ENCODE data around the gene CD3G.

Gene CD3G

GRCh38 chr11:118349475-118349874, 5.3 kb downstream of the CD3G start:
- no peak for DNase-seq (ENCODE audit: low read depth in 2 of 2)
- no peak overlapping the region for H3K4me3 ChIP-seq (replicated peaks in 1 of 2; ENCODE audit: low read depth in 2 of 2, low read length in 2 of 2)
- no peak for TF ChIP-seq CTCF (IDR thresholded peaks at IDR 0.05; ENCODE audit: low read depth, low read length)

DNA sequence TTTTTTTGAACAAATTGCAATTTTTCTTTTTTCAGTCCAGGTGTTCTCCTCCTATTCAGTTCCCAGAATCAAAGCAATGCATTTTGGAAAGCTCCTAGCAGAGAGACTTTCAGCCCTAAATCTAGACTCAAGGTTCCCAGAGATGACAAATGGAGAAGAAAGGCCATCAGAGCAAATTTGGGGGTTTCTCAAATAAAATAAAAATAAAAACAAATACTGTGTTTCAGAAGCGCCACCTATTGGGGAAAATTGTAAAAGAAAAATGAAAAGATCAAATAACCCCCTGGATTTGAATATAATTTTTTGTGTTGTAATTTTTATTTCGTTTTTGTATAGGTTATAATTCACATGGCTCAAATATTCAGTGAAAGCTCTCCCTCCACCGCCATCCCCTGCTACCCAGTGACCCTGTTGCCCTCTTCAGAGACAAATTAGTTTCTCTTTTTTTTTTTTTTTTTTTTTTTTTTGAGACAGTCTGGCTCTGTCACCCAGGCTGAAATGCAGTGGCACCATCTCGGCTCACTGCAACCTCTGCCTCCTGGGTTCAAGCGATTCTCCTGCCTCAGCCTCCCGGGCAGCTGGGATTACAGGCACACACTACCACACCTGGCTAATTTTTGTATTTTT, 9.1 kb downstream of the CD3G start:
- peak; percentile 40 to 50 for DNase-seq (ENCODE audit: low read depth in 2 of 2)
- H3K4me3 ChIP-seq (replicated peaks in 1 of 2; ENCODE audit: low read depth in 2 of 2, low read length in 2 of 2): no peak overlapping the region
- TF ChIP-seq CTCF (IDR thresholded peaks at IDR 0.05; ENCODE audit: low read depth, low read length): peak; percentile 42

DNA sequence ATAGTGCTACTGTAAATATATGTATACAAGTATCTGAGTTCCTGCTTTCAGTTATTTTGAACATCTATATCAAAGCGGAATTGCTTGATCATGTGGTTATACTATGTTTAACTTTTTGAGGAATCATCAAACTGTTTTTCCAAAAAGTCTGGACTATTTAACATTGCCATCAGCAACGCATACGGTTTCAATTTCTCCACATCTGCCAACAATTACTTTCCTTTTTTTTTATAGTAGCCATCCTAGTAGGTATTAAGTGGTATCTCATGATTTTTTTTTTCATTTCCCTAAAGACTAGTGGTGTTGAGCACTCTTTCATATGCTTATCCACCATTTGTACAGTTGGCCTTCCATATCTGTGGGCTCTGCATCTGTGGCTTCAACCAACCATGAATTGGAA, 13.9 kb downstream of the CD3G start:
- no peak for TF ChIP-seq CTCF (IDR thresholded peaks at IDR 0.05; ENCODE audit: low read depth, low read length)
- no peak for DNase-seq (ENCODE audit: low read depth in 2 of 2)
- no peak overlapping the region for H3K4me3 ChIP-seq (replicated peaks in 1 of 2; ENCODE audit: low read depth in 2 of 2, low read length in 2 of 2)

- H3K4me3 ChIP-seq (replicated peaks in 1 of 2; ENCODE audit: low read depth in 2 of 2, low read length in 2 of 2): peak within 1 kb of the TSS; percentile 76 to 80
- DNase-seq (ENCODE audit: low read depth in 2 of 2): peak; percentile 95 to 96
- no peak for TF ChIP-seq CTCF (IDR thresholded peaks at IDR 0.05; ENCODE audit: low read depth, low read length)
Measured at GRCh38 chr11:118359295-118359958, 15.3 kb downstream of the CD3G start, which contains the start of gene UBE4A. Gene UBE4A (plus strand): TSS chr11:118359600. CDS start chr11:118365081, 5,481 bp downstream.

GRCh38 chr11:118364956-118365615, 20.9 kb downstream of the CD3G start:
- H3K4me3 ChIP-seq (replicated peaks in 1 of 2; ENCODE audit: low read depth in 2 of 2, low read length in 2 of 2): no peak overlapping the region
- DNase-seq (ENCODE audit: low read depth in 2 of 2): no peak
- TF ChIP-seq CTCF (IDR thresholded peaks at IDR 0.05; ENCODE audit: low read depth, low read length): no peak

DNA sequence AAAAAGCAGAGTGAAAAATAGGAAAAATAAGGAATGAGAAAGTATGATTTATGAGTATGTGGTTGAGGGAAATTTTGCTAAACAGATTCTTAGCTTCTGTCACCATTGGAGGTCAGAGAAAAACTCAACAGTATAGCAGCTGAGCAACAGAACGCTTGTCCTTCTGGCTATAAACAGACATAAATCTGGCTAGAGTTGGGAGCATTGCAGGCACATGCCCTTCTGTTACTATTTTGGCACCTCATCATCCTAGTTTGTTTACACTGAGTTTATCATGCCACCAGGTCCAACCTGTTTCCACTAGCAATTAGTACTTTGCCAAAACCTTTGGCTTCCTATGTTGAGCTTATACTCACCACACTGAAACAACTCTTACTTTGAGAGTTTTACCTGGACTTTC, 22.1 kb downstream of the CD3G start:
- no peak for TF ChIP-seq CTCF (IDR thresholded peaks at IDR 0.05; ENCODE audit: low read depth, low read length)
- DNase-seq (ENCODE audit: low read depth in 2 of 2): no peak

More for the DNA sequence above, 22.1 kb downstream of the CD3G start:
- no peak overlapping the region for H3K4me3 ChIP-seq (replicated peaks in 1 of 2; ENCODE audit: low read depth in 2 of 2, low read length in 2 of 2)

Data from cardiac fibroblast (primary cell).